Measurements from ENCODE around the gene KCTD3. TPM values are rescaled to one million over a fixed set of nuclear protein-coding genes. Genes with fewer than 3 reads are reported as not detected.

KCTD3 gene
- total RNA-seq, 1 experiment from 2014 or later, result 34.7 TPM

GRCh38 chr1:215600867-215601266 lies 33.8 kb downstream of the KCTD3 start:
- POLR2A ChIA-PET, result no interaction called here
- BruUV-seq (replicated peaks), result no TSS peak
- no peaks in the 10 kb centered on the region for H3K27me3 ChIP-seq (ENCODE audit: control insufficient read depth, insufficient read depth, low read length)
- TF ChIP-seq TCF7L2 (IDR thresholded peaks at IDR 0.05; ENCODE audit: low read depth, low read length), result no peak
- TF ChIP-seq SIN3A (IDR thresholded peaks at IDR 0.05; ENCODE audit: borderline replicate concordance, insufficient read depth, low read depth, low read length), result no peak
- no peak for TF ChIP-seq POLR2AphosphoS5 (IDR thresholded peaks at IDR 0.05; ENCODE audit: low read depth, low read length)
- TF ChIP-seq, protein P1, sequence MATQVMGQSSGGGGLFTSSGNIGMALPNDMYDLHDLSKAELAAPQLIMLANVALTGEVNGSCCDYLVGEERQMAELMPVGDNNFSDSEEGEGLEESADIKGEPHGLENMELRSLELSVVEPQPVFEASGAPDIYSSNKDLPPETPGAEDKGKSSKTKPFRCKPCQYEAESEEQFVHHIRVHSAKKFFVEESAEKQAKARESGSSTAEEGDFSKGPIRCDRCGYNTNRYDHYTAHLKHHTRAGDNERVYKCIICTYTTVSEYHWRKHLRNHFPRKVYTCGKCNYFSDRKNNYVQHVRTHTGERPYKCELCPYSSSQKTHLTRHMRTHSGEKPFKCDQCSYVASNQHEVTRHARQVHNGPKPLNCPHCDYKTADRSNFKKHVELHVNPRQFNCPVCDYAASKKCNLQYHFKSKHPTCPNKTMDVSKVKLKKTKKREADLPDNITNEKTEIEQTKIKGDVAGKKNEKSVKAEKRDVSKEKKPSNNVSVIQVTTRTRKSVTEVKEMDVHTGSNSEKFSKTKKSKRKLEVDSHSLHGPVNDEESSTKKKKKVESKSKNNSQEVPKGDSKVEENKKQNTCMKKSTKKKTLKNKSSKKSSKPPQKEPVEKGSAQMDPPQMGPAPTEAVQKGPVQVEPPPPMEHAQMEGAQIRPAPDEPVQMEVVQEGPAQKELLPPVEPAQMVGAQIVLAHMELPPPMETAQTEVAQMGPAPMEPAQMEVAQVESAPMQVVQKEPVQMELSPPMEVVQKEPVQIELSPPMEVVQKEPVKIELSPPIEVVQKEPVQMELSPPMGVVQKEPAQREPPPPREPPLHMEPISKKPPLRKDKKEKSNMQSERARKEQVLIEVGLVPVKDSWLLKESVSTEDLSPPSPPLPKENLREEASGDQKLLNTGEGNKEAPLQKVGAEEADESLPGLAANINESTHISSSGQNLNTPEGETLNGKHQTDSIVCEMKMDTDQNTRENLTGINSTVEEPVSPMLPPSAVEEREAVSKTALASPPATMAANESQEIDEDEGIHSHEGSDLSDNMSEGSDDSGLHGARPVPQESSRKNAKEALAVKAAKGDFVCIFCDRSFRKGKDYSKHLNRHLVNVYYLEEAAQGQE (IDR thresholded peaks at IDR 0.05; ENCODE audit: insufficient read depth in 1 of 2, low read depth in 2 of 2, low read length in 1 of 2), result no peak
- in situ Hi-C loops (cut with HindIII; ENCODE audit: low pct_unique_long_range_greater_than_20kb, low sequenced_read_pairs), result no loop called here
- DNase-seq (ENCODE audit: low read depth, low spot score), result no peak
- no peak for ATAC-seq
- no peak overlapping the region for H3K27ac ChIP-seq (ENCODE audit: low read length)
- CTCF ChIA-PET, result interaction anchor here (0.7 kb wide), 1 partner anchor 13 kb away, joined by 5 read pairs; no protein-coding TSS in a partner anchor
- no peak overlapping the region for H3K4me3 ChIP-seq (ENCODE audit: low read depth in 2 of 2, low read length in 2 of 2)
- no peaks in the 10 kb centered on the region for H3K9me3 ChIP-seq (ENCODE audit: control insufficient read depth, insufficient read depth, low read depth, low read length)
- peaks cover 17% of the 10 kb centered on the region for H3K36me3 ChIP-seq (ENCODE audit: control insufficient read depth, insufficient read depth, low read length)
- no peaks in the 10 kb centered on the region for H3K4me1 ChIP-seq (ENCODE audit: control insufficient read depth, insufficient read depth, low read length)
- intact Hi-C loops (cut with micrococcal nuclease; ENCODE audit: unreplicated experiment), result no loop called here

DNA sequence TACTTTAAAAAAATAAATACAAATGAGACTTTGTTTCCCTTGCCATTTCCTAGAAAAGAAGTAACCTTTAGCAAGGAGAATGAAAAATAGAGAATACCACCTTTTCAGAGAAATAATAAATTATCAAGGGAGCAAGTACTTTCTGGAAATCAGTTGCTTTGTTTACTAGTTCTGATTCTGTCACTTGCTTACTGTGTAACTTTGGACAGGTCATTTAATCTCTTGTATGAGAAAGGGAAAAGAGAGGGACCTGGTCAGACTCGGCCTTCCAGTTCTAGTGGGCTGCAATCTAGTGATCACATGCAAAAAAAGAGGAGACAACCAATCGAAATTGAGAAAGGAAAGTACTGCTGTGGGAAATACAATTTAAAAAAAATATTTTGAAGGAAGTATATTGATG lies 34.2 kb downstream of the KCTD3 start:
- no TSS peak for BruUV-seq (replicated peaks)
- no peak for ATAC-seq

More for the DNA sequence above, 34.2 kb downstream of the KCTD3 start:
- Histone ChIP-seq H3K4me1 (ENCODE audit: control insufficient read depth, insufficient read depth, low read length) (no peaks in the 10 kb centered on the region), H3K36me3 (ENCODE audit: control insufficient read depth, insufficient read depth, low read length) (peaks cover 17% of the 10 kb centered on the region), H3K27me3 (ENCODE audit: control insufficient read depth, insufficient read depth, low read length) (no peaks in the 10 kb centered on the region), H3K4me3 (ENCODE audit: low read depth in 2 of 2, low read length in 2 of 2) (no peak overlapping the region), H3K27ac (ENCODE audit: low read length) (no peak overlapping the region), H3K9me3 (ENCODE audit: control insufficient read depth, insufficient read depth, low read depth, low read length) (no peaks in the 10 kb centered on the region)
- CTCF ChIA-PET, result no interaction called here
- in situ Hi-C loops (cut with HindIII; ENCODE audit: low pct_unique_long_range_greater_than_20kb, low sequenced_read_pairs) (no loop called here), intact Hi-C loops (cut with micrococcal nuclease; ENCODE audit: unreplicated experiment) (no loop called here)
- no peak for TF ChIP-seq TCF7L2 (IDR thresholded peaks at IDR 0.05; ENCODE audit: low read depth, low read length)
- TF ChIP-seq, protein P2, sequence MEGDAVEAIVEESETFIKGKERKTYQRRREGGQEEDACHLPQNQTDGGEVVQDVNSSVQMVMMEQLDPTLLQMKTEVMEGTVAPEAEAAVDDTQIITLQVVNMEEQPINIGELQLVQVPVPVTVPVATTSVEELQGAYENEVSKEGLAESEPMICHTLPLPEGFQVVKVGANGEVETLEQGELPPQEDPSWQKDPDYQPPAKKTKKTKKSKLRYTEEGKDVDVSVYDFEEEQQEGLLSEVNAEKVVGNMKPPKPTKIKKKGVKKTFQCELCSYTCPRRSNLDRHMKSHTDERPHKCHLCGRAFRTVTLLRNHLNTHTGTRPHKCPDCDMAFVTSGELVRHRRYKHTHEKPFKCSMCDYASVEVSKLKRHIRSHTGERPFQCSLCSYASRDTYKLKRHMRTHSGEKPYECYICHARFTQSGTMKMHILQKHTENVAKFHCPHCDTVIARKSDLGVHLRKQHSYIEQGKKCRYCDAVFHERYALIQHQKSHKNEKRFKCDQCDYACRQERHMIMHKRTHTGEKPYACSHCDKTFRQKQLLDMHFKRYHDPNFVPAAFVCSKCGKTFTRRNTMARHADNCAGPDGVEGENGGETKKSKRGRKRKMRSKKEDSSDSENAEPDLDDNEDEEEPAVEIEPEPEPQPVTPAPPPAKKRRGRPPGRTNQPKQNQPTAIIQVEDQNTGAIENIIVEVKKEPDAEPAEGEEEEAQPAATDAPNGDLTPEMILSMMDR (IDR thresholded peaks at IDR 0.05), result no peak
- TF ChIP-seq, protein P1 (IDR thresholded peaks at IDR 0.05; ENCODE audit: insufficient read depth in 1 of 2, low read depth in 2 of 2, low read length in 1 of 2), result no peak
- DNase-seq (ENCODE audit: low read depth, low spot score), result no peak
- POLR2A ChIA-PET, result no interaction called here
